Measurements from ENCODE around the gene MAP3K7. TPM values are rescaled to one million over a fixed set of nuclear protein-coding genes. Genes with fewer than 3 reads are reported as not detected.

MAP3K7 gene
- total RNA-seq, 2 experiments from 2014 or later = 27.5 to 32.6 TPM

- ATAC-seq (peak; percentile 57), DNase-seq (peak; percentile 70)
- H3K27me3 Mint-ChIP-seq = peaks cover 2% of the 10 kb centered on the region
- intact Hi-C loops (cut with DNase I, micrococcal nuclease) = no loop called here
- ChIA-PET POLR2A (interaction anchor here (1.0 kb wide), 1 partner anchor 11 kb away, joined by 4 read pairs; no protein-coding TSS in a partner anchor), CTCF (interaction anchor here (0.6 to 2.8 kb wide), 7 partner anchors 9 to 1381 kb away, joined by 3 to 12 read pairs (median 3); no protein-coding TSS in a partner anchor)
- no peak overlapping the region for H3K4me3 Mint-ChIP-seq
- peak overlapping the region; percentile 69 for H3K27ac Mint-ChIP-seq
- no peaks in the 10 kb centered on the region for H3K9me3 Mint-ChIP-seq (ENCODE audit: low read depth)
- no peaks in the 10 kb centered on the region for H3K36me3 Mint-ChIP-seq (ENCODE audit: low read depth)
- H3K4me1 Mint-ChIP-seq = peaks cover 96% of the 10 kb centered on the region
These were observed 118.8 kb downstream of the MAP3K7 start for GRCh38 chr6:90468080-90468479.

GRCh38 chr6:90467546-90467945 is 119.3 kb downstream of the MAP3K7 start:
- Mint-ChIP-seq H3K4me1 (peaks cover 96% of the 10 kb centered on the region), H3K27ac (peak overlapping the region; percentile 93), H3K27me3 (peaks cover 2% of the 10 kb centered on the region), H3K9me3 (ENCODE audit: low read depth) (no peaks in the 10 kb centered on the region), H3K4me3 (no peak overlapping the region), H3K36me3 (ENCODE audit: low read depth) (no peaks in the 10 kb centered on the region)
- POLR2A ChIA-PET = interaction anchor here (0.6 to 1.8 kb wide), 7 partner anchors 9 to 421 kb away, joined by 3 to 10 read pairs (median 4); no protein-coding TSS in a partner anchor
- no peak for ATAC-seq
- intact Hi-C loops (cut with DNase I, micrococcal nuclease) = loop anchor here (2.0 kb wide), 3 partner anchors 43 to 387 kb away; no protein-coding TSS in a partner anchor
- DNase-seq = no peak
- CTCF ChIA-PET = interaction anchor here (0.6 to 2.8 kb wide), 12 partner anchors 8 to 1381 kb away, joined by 3 to 17 read pairs (median 4); no protein-coding TSS in a partner anchor

DNA sequence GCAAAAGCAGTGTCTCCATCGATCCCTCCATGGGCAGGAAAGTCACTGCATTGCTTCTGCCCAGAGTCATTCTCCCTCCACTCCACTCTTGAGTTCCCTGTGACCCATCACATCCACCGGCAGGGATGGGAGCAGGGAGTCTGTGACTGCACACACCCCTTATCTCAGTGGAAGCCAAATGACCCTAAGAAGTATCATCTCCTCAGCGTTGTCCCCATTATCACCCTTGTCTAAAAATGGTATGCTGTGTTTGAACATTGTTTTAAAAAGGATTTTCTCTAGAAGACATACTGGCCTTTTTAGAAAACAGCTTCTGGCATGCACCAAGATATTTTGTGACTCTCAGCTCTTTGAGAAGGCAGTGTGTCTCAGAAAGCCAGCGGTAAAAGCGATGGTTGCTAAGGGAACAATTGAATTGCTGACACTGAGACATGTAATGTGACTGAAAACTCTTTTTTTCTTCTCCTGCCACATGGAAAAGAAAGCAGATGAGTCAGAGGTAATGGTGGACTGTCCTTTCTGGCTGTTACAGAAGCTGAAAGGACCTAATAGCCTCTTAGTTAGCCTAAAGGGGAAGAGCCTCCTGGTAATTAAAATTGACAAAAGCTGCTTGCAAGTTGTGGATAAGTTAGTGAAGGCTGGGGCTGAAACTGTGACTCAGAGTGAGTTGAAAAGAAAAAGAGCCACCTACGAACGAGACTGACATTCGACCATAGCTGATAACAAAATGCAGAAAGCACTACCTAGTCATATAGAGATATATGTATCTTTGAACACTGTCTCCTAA is 120.5 kb downstream of the MAP3K7 start:
- ATAC-seq = peak; percentile 74
- CTCF ChIA-PET = interaction anchor here (0.7 to 2.8 kb wide), 14 partner anchors 9 to 526 kb away, joined by 3 to 17 read pairs (median 6); no protein-coding TSS in a partner anchor
- intact Hi-C loops (cut with DNase I, micrococcal nuclease) = loop anchor here (1.0 to 2.0 kb wide), 5 partner anchors 8 to 386 kb away; no protein-coding TSS in a partner anchor
- peak overlapping the region; percentile 48 for H3K4me3 Mint-ChIP-seq
- peaks cover 97% of the 10 kb centered on the region for H3K4me1 Mint-ChIP-seq
- H3K36me3 Mint-ChIP-seq (ENCODE audit: low read depth) = no peaks in the 10 kb centered on the region
- peak; percentile 68 for DNase-seq
- POLR2A ChIA-PET = interaction anchor here (0.5 to 2.1 kb wide), 21 partner anchors 8 to 526 kb away, joined by 3 to 13 read pairs (median 4); no protein-coding TSS in a partner anchor
- H3K27ac Mint-ChIP-seq = peak overlapping the region; percentile 93
- H3K27me3 Mint-ChIP-seq = peaks cover 2% of the 10 kb centered on the region
- no peaks in the 10 kb centered on the region for H3K9me3 Mint-ChIP-seq (ENCODE audit: low read depth)

DNA sequence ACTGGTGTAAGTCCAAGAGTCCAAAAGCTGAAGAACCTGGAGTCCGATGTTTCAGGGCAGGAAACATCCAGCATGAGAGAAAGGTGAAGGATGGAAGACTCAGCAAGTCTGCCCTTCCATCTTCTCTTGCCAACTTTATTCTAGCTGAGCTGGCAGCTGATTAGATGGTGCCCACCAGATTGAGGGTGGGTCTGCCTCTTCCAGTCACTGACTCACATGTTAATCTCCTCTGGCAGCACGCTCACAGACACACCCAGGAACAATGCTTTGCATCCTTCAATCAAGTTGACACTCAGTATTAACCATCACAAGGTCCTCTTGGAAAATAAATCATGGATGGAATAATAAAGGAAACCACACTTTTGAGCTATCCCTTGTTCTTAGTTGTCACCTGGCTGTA is 121.2 kb downstream of the MAP3K7 start:
- H3K4me1 Mint-ChIP-seq = peaks cover 97% of the 10 kb centered on the region
- H3K27me3 Mint-ChIP-seq = no peaks in the 10 kb centered on the region
- peaks cover under 1% of the 10 kb centered on the region for H3K36me3 Mint-ChIP-seq (ENCODE audit: low read depth)
- DNase-seq (no peak), ATAC-seq (no peak)
- H3K9me3 Mint-ChIP-seq (ENCODE audit: low read depth) = no peaks in the 10 kb centered on the region
- CTCF ChIA-PET = interaction anchor here (1.3 to 2.8 kb wide), 8 partner anchors 9 to 187 kb away, joined by 3 to 17 read pairs (median 11); no protein-coding TSS in a partner anchor
- intact Hi-C loops (cut with DNase I, micrococcal nuclease) = loop anchor here (1.0 to 2.0 kb wide), 5 partner anchors 7 to 385 kb away; no protein-coding TSS in a partner anchor
- H3K4me3 Mint-ChIP-seq = peak overlapping the region; percentile 48
- POLR2A ChIA-PET = interaction anchor here (0.9 to 2.1 kb wide), 10 partner anchors 9 to 457 kb away, joined by 3 to 13 read pairs (median 6); no protein-coding TSS in a partner anchor
- peak overlapping the region; percentile 93 for H3K27ac Mint-ChIP-seq

GRCh38 chr6:90464507-90464906 is 122.4 kb downstream of the MAP3K7 start:
- ChIA-PET CTCF (interaction anchor here (2.7 kb wide), 1 partner anchor 67 kb away, joined by 11 read pairs; no protein-coding TSS in a partner anchor), POLR2A (no interaction called here)
- H3K27me3 Mint-ChIP-seq = no peaks in the 10 kb centered on the region
- ATAC-seq (no peak), DNase-seq (no peak)
- H3K27ac Mint-ChIP-seq = peak overlapping the region; percentile 91
- peaks cover 97% of the 10 kb centered on the region for H3K4me1 Mint-ChIP-seq
- intact Hi-C loops (cut with DNase I, micrococcal nuclease) = no loop called here
- peaks cover 3% of the 10 kb centered on the region for H3K36me3 Mint-ChIP-seq (ENCODE audit: low read depth)
- H3K9me3 Mint-ChIP-seq (ENCODE audit: low read depth) = no peaks in the 10 kb centered on the region
- H3K4me3 Mint-ChIP-seq = peak overlapping the region; percentile 28

DNA sequence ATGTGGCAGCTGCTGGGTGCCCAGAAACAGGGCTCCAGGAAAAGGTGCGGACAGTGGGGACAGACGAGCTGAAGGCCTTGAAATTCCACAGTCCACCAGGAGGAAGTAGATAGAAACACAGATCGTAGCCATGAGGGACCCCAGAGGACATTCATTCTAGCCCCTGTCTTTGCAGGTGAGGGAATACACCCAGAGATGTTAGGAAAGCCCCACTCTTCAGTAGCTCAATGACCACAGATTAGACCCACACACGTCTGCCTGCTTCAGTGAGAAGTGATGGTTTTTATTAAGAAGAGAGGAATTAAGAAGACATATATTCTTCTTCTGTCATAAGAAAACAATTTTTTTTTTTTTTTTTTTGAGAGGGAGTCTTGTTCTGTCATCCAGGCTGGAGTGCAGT is 123.0 kb downstream of the MAP3K7 start:
- H3K4me1 Mint-ChIP-seq = peaks cover 97% of the 10 kb centered on the region
- ATAC-seq = no peak

More for the DNA sequence above, 123.0 kb downstream of the MAP3K7 start:
- ChIA-PET POLR2A (interaction anchor here (0.7 to 1.0 kb wide), 2 partner anchors 10 to 50 kb away, joined by 6 to 11 read pairs; no protein-coding TSS in a partner anchor), CTCF (interaction anchor here (1.1 to 8.9 kb wide), 2 partner anchors 13 to 176 kb away, joined by 3 to 112 read pairs; no protein-coding TSS in a partner anchor)
- no peak for DNase-seq
- intact Hi-C loops (cut with DNase I, micrococcal nuclease) = no loop called here
- H3K36me3 Mint-ChIP-seq (ENCODE audit: low read depth) = peaks cover 3% of the 10 kb centered on the region
- peak overlapping the region; percentile 91 for H3K27ac Mint-ChIP-seq
- H3K9me3 Mint-ChIP-seq (ENCODE audit: low read depth) = no peaks in the 10 kb centered on the region
- peak overlapping the region; percentile 17 for H3K4me3 Mint-ChIP-seq
- no peaks in the 10 kb centered on the region for H3K27me3 Mint-ChIP-seq

Measured in activated CD4-positive, alpha-beta T cell treated with anti-CD3 and anti-CD28 coated beads for 36 hours (primary cell).